ENCODE results near the gene SLC2A14.
A peak's percentile ranks its signal among the peaks of the same experiment; 100 is the strongest.
"Not testable (repeated sequence)": the region's sequence is repeated elsewhere in the genome, so short reads cannot be mapped to it uniquely, and the experiment has no call there.

The SLC2A14 gene

GRCh38 chr12:7832059-7832696, 40.5 kb downstream of the SLC2A14 start:
- peak; percentile 51 for DNase-seq

DNA sequence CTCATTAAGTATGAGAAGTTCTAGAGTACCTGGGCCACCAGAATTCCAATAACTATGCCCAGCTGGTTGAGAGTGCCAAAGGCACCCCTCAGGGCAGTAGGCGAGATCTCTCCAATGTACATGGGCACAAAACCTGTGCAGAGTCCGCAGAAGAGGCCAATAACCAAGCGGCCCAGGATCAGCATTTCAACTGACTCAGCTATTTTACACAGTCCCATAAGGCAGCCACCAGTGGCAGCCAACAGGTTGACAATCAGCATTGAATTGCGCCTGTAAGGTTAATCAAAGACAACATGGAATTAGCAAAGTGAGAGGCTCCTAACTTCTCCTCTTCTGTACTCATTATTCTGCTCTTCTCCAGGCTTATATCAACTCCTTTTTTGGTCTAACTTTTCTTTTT, 43.0 kb downstream of the SLC2A14 start:
- DNase-seq: not testable (repeated sequence)

DNA sequence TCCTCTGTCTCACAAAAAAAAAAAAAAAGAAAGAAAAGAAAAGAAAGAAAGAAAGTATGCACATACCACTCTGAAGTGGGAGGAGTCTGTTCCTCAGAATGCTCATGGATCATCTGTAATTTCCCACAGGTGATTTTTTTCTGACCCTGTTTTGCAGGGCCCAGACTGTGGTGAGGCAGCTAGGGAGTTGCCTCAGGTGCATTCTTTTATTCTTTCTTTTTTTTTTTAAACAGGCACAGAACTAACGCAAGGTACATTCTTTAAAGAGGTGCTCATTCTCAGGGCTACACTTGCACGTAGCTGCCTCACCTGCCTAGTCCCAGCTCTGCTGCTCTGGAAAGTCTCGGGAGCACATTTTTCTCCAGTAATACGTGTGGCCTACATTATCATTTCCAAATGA, 47.0 kb downstream of the SLC2A14 start:
- not testable (repeated sequence) for DNase-seq

DNA sequence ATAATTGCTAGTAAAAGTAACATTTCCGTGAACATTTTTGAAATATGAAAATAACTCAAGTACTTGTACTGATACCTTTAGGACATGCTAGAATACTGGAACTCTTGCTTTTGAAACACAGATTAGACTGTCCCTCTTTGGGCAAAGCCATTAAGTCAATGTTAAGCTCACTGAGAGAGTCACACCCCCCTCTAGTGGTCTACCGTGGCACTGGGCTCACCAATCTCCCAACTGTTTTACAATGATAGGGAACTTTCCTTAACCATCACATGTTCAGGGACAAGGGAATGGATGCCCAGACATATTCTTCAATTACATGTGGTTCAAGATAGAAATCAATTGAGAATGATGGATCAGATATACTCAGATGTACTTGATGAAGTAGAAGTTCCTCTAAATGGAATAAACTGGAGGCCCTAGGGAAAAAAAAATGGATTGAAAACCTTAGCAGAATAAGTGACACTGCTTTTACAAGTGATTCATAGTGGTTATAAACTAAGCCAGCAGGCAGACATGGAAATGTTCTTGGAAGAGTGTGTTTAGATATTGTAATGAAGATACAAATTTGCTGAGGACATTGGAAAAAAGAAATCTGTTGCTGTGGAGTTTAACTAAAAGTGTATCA, 65.7 kb downstream of the SLC2A14 start:
- DNase-seq: peak; percentile 69

DNA sequence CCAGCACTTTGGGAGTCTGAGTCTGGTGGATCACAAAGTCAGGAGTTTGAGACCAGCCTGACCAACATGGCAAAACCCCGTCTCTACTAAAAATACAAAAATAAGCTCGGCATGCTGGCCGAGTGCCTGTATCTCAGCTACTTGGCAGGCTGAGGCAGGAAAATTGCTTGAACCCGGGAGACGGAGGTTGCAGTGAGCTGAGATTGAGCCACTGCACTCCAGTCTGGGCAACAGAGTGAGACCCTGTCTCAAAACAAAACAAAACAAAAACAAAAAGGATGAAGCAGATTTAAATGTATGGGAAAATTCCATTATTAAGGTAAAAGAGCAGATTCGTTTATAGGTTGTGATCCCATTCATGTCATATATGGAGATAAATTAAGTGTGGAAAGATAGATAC, 66.4 kb downstream of the SLC2A14 start:
- not testable (repeated sequence) for DNase-seq

DNA sequence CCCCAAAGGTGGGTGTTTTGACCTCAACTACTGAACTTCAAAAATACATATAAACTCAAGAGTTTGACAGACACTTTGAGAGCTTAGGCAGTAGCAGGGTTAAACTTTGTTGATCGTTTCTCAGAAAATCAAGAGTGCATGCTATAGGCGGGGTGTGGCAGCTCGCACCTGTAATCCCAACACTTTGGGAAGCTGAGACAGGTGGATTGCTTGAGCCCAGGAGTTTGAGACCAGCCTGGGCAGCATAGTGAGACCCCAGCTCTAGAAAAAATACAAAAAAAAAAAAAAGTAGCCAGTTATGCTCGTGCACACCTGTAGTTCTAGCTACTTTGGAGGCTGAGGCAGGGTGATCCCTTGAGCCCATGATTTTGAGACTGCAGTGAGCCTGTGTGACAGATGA, 71.3 kb downstream of the SLC2A14 start:
- no peak for DNase-seq

GRCh38 chr12:7798750-7799308, 73.9 kb downstream of the SLC2A14 start:
- not testable (repeated sequence) for DNase-seq

- DNase-seq: no peak
Measured at GRCh38 chr12:7797698-7798398, 74.9 kb downstream of the SLC2A14 start.

DNA sequence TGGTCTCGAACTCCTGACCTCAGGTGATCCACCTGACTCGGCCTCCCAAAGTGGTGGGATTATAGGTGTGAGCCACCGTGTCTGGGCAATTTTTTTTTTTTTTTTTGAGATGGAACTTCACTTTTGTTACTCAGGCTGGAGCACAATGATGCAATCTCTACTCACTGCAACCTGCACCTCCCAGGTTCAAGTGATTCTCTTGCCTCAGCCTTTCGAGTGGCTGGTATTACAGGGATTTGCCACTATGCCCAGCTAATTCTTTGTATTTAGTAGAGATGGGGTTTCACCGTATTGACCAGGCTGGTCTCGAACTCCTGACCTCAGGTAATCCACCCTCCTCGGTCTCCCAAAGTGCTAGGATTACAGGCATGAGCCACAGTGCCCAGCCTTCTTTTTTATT, 75.4 kb downstream of the SLC2A14 start:
- not testable (repeated sequence) for DNase-seq

GRCh38 chr12:7793211-7793610, 79.5 kb downstream of the SLC2A14 start:
- no peak for DNase-seq

DNA sequence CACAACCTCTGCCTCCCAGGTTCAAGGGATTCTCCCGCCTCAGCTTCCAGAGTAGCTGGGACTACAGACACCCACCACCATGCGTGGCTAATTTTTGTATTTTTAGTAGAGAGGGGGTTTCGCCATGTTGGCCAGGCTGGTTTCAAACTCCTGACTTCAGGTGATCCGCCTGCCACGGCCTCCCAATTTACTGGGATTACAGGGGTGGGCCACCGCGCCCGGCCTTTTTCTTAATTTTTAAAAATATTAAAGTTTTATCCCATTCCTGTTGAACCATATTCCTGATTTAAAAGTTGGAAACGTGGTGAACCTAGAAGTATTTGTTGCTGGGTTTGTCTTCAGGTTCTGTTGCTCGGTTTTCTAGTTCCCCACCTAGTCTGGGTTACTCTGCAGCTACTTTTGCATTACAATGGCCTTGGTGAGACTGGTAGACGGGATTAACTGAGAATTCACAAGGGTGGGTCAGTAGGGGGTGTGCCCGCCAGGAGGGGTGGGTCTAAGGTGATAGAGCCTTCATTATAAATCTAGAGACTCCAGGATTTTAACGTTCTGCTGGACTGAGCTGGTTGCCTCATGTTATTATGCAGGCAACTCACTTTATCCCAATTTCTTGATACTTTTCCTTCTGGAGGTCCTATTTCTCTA, 83.7 kb downstream of the SLC2A14 start, which contains the start of gene NANOG:
Gene NANOG (plus strand): TSS at position 519 of the 645 bp plus-strand sequence. CDS start 213 bp downstream, outside the sequence.
- DNase-seq: not testable (repeated sequence)

- DNase-seq: no peak
Measured at GRCh38 chr12:7788294-7788660, 84.4 kb downstream of the SLC2A14 start.

DNA sequence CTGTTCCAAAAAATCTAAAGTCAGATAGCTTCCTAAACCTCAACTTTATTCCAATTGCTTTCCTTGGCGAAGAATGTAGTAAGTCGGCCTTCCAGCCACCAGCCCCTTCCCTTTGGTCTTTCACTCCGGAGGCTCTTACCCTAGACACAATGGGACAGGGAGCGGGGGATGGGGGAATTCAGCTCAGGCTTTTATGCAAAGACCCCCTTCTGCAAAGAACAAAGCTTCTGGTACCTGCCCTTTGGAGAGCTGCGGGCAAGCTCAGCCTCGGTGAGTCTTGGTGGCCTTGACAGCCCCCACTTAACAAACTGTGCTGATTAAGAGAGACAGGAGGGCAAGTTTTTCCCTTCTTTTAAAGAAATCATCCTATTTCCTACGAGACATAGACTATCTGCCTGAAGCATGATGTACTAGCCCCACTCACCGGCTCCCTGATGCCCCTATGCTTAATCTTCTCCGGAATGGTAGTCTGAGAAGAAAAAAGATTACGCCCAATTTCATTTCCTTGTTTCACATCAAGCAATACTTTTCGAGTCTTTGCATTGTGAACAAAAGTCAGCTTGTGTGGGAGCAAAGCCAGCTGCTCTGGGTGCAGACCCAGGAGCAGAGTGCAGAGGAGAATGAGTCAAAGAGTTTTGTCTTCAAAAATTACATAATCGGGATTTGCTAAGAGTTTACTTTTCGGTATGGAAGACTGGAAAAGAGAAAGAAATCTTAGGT, 85.0 kb downstream of the SLC2A14 start:
- no peak for DNase-seq

GRCh38 chr12:7784701-7785100, 88.0 kb downstream of the SLC2A14 start:
- no peak for DNase-seq

GRCh38 chr12:7783433-7783832, 89.3 kb downstream of the SLC2A14 start:
- DNase-seq: not testable (repeated sequence)

GRCh38 chr12:7782055-7782454, 90.7 kb downstream of the SLC2A14 start:
- DNase-seq: no peak

- no peak for DNase-seq
Measured at GRCh38 chr12:7781274-7781673, 91.4 kb downstream of the SLC2A14 start.

- no peak for DNase-seq
Measured at GRCh38 chr12:7769999-7770398, 102.7 kb downstream of the SLC2A14 start.
